DMS53 treated with DMSO at 0.1 percent for 48 hours (cell line): ENCODE measurements around the gene CACNA2D4.
"Not testable (repeated sequence)": the region's sequence is repeated elsewhere in the genome, so short reads cannot be mapped to it uniquely, and the experiment has no call there.

ENCODE experiments used
- DNase-seq: peaks from one replicate; lab custom pipeline; 2025; ENCODE audit not compliant: unreplicated experiment; lab: John Stamatoyannopoulos, UW

The CACNA2D4 gene, protein sequence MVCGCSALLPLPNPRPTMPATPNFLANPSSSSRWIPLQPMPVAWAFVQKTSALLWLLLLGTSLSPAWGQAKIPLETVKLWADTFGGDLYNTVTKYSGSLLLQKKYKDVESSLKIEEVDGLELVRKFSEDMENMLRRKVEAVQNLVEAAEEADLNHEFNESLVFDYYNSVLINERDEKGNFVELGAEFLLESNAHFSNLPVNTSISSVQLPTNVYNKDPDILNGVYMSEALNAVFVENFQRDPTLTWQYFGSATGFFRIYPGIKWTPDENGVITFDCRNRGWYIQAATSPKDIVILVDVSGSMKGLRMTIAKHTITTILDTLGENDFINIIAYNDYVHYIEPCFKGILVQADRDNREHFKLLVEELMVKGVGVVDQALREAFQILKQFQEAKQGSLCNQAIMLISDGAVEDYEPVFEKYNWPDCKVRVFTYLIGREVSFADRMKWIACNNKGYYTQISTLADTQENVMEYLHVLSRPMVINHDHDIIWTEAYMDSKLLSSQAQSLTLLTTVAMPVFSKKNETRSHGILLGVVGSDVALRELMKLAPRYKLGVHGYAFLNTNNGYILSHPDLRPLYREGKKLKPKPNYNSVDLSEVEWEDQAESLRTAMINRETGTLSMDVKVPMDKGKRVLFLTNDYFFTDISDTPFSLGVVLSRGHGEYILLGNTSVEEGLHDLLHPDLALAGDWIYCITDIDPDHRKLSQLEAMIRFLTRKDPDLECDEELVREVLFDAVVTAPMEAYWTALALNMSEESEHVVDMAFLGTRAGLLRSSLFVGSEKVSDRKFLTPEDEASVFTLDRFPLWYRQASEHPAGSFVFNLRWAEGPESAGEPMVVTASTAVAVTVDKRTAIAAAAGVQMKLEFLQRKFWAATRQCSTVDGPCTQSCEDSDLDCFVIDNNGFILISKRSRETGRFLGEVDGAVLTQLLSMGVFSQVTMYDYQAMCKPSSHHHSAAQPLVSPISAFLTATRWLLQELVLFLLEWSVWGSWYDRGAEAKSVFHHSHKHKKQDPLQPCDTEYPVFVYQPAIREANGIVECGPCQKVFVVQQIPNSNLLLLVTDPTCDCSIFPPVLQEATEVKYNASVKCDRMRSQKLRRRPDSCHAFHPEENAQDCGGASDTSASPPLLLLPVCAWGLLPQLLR

DNA sequence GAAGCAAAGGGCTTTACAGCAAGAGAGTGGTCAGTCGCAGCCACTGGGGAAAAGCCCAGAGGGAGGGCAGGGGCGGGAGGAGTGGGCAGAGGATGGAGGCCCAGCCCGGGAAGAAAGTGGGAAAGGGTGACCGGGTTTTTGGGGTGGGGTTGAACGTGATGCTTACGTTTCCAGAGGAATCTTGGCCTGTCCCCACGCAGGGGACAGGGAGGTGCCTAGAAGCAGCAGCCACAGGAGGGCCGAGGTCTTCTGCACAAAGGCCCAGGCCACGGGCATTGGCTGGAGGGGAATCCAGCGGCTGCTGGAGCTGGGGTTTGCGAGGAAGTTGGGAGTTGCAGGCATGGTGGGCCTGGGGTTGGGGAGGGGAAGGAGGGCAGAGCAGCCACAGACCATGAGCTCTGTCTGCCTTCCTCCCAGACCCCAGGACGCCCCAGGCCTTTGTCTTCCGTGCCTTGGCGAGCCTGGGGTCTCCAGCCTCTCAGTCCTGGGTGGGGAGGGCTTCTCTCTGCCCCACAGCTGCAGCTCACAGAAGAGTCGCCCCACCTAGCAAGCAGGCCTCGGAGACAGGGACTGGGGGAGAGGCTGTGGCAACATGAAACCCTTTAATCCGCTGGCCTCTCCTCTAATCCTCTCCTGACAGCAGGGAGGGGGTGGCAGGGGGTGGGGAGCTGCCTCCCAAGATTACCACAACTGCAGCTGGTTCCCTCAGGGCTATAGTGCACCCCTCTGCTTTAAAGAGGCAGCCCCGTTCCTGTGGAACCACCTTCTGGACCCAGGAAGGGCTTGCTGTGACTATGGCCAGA is at the start of gene CACNA2D4:
CACNA2D4 (minus strand) TSS at position 572 of the 803 bp plus-strand sequence; CDS start at position 393, 179 bp downstream.
- DNase-seq: no peak

GRCh38 chr12:1966561-1967226 is 48.2 kb upstream of the CACNA2D4 start:
- no peak for DNase-seq

DNA sequence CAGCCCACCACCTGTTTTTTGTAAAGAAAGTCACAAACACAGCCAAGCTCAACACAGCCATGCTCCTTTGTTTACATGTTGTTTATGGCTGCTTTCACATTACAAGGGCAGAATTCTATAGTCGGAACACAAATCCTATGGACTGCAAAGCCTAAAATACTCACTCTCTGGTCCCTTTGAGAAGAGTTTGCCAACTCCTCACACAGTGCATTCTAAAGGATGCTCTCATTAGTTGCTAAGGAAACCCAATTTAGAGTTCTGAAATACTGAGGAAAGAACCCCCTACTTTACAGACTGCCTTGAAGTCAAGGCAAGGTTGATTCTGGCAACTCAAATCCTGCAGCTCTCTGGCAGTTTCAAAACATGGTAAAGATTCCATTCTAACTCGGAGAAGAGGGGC is 47.5 kb upstream of the CACNA2D4 start:
- no peak for DNase-seq

GRCh38 chr12:1962051-1963020 is 43.9 kb upstream of the CACNA2D4 start:
- DNase-seq: no peak

DNA sequence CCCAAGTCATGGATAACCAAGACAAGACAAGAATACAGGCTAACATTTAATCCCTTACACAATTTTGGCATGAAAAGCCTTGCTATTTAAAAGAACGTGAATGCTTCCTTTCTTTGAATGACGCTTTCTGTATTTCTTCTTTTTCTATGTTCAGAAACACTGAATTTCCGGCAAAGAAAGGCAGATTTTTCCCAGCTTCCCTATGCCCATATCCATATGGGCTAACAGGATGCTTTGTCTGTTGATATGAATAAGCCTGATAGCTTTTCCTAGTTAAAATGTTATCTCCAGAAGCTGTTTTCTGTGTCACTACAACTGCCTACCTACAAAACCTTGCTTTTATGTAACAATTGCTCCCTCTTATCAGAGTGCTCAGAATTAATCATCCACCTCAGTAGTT is 38.3 kb upstream of the CACNA2D4 start:
- DNase-seq: no peak

GRCh38 chr12:1949771-1950470 is 31.5 kb upstream of the CACNA2D4 start:
- no peak for DNase-seq

- DNase-seq: no peak
Observed at GRCh38 chr12:1948883-1949282, 30.4 kb upstream of the CACNA2D4 start.

DNA sequence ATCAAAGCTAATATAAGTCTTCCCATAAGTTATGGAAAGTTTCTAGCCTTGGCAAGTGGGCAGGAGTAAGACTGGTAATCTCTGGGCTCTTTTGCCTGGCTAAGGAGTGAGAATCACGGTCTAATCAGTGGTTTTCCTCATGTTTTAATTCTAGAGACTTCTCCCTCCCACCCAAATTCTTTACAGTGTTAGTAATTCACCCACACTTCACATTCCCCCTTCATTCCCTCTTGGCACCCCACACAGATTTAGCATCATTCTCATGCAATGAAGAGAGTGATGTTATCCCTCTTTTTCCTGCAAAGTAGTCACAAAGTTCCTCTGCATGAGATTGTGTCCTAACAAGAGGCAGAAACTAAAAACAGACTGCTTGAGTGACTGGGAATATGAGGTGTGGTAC is 28.6 kb upstream of the CACNA2D4 start:
- no peak for DNase-seq

DNA sequence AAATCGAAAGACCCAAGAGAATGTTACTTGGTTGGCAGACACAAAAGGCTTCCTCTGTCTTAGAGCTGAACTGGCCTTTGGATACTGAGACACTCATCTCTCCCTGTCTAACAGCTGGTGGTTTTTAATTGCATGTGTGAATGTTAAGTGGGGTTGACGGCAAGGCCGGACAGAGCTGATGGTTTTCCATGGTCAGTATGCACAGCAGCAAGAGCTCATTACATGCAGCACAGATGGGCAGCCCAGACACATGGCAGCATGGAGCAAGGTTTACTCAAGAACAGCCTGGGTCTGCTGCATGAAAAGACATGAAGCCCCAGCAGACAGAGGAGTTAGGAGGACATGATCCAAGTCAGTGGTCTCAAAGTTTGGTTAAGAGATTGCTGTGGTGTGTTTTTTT is 27.8 kb upstream of the CACNA2D4 start:
- DNase-seq: no peak

- DNase-seq: not testable (repeated sequence)
Observed at GRCh38 chr12:1945502-1945901, 27.1 kb upstream of the CACNA2D4 start.

DNA sequence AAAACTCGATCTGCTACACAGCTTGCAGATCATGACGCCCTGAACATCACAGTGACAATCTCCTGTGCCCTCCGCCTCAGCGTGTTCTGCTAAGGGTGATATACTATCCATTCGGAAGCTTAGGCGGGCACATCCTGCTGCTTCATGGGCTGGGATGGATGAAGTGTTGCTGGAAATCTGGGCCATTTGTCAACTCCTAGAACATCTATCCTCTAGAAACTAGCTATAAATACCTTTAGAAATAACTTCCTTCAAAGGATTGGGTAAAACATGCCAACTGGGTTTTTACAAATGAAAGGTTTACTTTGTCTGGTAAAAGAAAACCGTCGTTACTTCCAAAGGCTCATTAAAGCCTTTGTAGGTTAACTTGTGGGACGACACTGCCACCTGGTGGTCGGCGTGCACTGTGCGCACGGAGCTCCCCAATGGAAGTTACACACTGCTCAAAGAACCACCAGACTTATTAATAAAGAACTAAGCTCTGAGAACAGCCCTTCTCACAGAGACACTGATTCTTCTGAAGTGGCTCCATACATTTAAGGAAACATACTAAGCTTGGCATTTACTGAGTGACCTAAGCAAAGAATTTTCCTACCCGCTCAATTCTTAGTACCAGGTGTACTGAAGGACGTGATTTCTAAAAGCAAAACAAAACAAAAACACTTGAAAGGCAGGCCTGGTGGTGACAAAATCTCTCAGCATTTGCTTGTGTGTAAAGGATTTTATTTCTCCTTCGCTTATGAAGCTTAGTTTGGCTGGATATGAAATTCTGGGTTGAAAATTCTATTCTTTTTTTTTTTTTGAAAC is 21.6 kb upstream of the CACNA2D4 start:
- DNase-seq: peak; percentile 93

- no peak for DNase-seq
Observed at GRCh38 chr12:1939331-1939730, 20.9 kb upstream of the CACNA2D4 start.

GRCh38 chr12:1937481-1938224 is 19.2 kb upstream of the CACNA2D4 start:
- DNase-seq: no peak

DNA sequence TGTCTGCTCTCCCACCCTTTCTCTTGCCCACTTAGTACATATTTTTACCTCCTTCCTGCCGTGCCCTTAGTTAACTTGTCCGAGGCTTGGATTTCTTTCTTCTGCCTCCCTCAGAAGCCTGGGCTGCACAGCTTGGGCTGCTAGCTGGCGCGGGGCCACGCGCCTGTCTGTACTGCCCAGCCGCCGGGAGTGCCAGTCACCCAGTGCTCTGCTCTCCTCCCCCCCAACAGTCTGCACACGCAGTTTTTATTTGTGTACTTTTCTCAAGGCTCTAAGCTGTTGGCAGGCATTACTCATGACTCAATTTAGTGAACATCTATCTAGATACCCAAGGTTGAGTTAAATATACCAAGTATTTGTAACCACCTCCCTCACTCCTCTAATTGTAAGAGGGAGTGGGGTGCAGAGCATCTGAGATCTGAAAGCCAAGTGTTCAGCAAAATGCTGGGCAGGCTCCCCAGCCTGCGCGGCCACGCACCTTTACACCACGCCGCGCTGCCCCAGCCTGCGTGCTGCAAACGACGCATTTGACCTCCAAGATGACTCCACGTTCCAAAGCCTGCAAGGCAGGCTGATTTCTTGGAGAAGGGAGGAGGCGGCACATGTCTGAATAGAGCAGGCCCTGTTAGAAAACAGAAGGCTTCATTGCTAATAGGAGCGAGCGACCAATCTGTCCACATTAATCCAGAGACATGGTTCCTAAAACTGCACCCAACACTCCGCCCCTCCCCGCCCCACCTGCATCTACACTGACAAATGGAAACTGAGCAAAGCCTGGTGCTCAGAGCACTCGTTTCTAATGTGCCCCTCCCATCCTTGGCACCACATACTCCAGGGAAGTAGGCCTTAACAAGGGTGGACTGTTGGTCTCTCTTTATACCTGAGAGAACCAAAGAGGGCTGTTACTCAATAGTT is 18.2 kb upstream of the CACNA2D4 start:
- DNase-seq: no peak

GRCh38 chr12:1935700-1936378 is 17.4 kb upstream of the CACNA2D4 start:
- no peak for DNase-seq
